ENCODE measurements around the gene WDFY3. TPM values are rescaled to one million over a fixed set of nuclear protein-coding genes. Genes with fewer than 3 reads are reported as not detected.

Gene WDFY3
- total RNA-seq, 1 donor from 2014 or later = 126 TPM

DNA sequence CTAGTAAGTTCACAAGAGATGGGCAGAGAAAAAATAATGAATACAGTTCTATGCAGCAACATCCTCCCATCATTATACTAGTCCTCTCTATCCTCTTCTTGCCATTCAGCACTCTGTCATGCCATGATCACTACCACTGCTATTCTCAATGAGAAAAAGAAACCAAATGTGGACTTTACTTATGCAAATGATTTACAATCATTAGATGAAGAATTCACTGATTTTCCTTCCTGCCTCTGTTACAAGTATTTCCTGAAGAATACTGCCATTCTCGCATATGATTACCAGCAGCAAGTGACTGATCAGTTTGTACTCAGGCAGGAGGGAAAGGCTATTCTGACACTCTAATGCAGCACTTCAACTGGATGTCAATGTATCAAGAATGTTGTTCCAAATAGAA lies 50.3 kb downstream of the WDFY3 start:
- Histone ChIP-seq H3K27ac (no peak overlapping the region), H3K4me3 (no peak overlapping the region), H3K36me3 (no peaks in the 10 kb centered on the region), H3K27me3 (no peaks in the 10 kb centered on the region), H3K9me3 (no peaks in the 10 kb centered on the region), H3K4me1 (peaks cover 35% of the 10 kb centered on the region)
- TF ChIP-seq, protein P1, sequence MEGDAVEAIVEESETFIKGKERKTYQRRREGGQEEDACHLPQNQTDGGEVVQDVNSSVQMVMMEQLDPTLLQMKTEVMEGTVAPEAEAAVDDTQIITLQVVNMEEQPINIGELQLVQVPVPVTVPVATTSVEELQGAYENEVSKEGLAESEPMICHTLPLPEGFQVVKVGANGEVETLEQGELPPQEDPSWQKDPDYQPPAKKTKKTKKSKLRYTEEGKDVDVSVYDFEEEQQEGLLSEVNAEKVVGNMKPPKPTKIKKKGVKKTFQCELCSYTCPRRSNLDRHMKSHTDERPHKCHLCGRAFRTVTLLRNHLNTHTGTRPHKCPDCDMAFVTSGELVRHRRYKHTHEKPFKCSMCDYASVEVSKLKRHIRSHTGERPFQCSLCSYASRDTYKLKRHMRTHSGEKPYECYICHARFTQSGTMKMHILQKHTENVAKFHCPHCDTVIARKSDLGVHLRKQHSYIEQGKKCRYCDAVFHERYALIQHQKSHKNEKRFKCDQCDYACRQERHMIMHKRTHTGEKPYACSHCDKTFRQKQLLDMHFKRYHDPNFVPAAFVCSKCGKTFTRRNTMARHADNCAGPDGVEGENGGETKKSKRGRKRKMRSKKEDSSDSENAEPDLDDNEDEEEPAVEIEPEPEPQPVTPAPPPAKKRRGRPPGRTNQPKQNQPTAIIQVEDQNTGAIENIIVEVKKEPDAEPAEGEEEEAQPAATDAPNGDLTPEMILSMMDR (IDR thresholded peaks at IDR 0.05) = no peak
- ATAC-seq (no peak), DNase-seq (no peak)
- intact Hi-C loops (cut with DNase I) = no loop called here

DNA sequence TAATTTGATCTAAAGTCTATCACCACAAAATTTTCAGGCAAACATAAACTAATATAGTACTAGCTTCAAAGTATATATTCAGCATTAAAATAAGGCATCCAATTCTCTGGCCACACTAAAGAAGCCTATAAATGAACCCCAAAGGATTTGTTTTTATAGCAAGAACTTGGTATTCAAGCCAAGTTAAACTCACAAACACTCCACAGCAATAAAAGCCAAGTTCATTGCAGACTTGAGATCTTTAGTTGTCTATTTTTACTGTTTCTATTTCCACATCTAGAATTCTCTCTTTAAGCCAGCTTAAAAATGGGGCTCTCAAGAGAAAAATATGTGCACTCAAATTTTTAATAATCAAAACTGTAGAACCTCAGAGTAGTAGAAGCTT lies 51.1 kb downstream of the WDFY3 start:
- Histone ChIP-seq H3K4me1 (peaks cover 29% of the 10 kb centered on the region), H3K9me3 (no peaks in the 10 kb centered on the region), H3K36me3 (no peaks in the 10 kb centered on the region), H3K27me3 (no peaks in the 10 kb centered on the region), H3K27ac (no peak overlapping the region), H3K4me3 (no peak overlapping the region)
- ATAC-seq (no peak), DNase-seq (no peak)
- intact Hi-C loops (cut with DNase I) = no loop called here
- TF ChIP-seq, protein P1 (IDR thresholded peaks at IDR 0.05) = no peak

DNA sequence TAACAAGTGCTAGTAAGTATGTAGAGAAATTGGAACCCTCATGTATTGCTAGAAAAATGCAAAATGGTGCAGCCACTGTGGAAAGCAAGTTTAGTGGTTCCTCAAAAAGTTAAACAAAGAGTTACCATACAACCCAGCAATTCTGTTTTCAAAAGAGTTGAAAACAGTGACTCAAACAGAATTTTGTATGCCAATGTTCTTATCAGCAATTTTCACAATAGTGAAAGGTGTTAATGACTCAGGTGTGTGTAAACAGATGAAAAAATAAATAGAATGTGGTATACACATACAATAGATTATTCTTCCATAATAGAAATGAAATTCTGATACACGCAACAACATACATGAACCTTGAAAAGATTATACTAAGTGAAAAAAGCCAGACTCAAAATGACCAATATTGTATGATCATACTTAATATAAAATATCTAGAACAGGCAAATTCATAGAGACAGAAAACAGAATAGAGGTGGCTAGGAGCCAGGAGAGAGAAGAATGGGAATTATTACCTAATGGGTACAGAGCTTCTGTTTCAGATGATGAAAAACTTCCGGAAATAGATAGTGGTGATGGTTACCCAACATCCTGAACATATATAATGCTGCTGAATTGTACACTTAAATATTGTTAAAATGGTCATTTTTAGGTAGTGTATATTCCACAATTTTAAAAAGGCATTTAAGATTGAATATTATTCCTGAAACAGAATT lies 51.6 kb downstream of the WDFY3 start:
- Histone ChIP-seq H3K27ac (no peak overlapping the region), H3K4me3 (no peak overlapping the region), H3K4me1 (peaks cover 25% of the 10 kb centered on the region), H3K36me3 (no peaks in the 10 kb centered on the region), H3K9me3 (no peaks in the 10 kb centered on the region), H3K27me3 (no peaks in the 10 kb centered on the region)
- DNase-seq (no peak), ATAC-seq (peak; percentile 44)
- intact Hi-C loops (cut with DNase I) = no loop called here
- TF ChIP-seq, protein P1 (IDR thresholded peaks at IDR 0.05) = no peak

DNA sequence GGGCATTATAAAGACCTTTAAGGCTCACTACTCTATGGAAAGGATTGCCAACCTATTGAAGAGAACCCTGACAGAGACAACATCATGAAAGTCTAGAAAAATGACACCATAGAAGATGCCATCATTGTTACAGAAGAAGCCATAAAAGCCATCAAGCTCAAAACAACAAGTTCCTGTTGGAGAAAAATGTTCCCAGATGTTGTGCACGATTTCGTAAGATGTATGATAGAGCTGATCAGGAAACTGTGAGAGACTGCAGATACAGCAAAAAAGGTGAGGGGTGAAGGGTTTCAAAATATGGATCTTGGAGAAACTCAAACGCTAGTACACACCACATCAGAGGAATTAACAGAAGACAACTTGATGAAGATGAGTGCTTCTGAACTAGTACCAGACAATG lies 53.3 kb downstream of the WDFY3 start:
- intact Hi-C loops (cut with DNase I) = no loop called here
- Histone ChIP-seq H3K27me3 (no peaks in the 10 kb centered on the region), H3K4me1 (peaks cover 25% of the 10 kb centered on the region), H3K4me3 (no peak overlapping the region), H3K9me3 (no peaks in the 10 kb centered on the region), H3K36me3 (no peaks in the 10 kb centered on the region), H3K27ac (no peak overlapping the region)
- TF ChIP-seq, protein P1 (IDR thresholded peaks at IDR 0.05) = no peak
- ATAC-seq (no peak), DNase-seq (no peak)

DNA sequence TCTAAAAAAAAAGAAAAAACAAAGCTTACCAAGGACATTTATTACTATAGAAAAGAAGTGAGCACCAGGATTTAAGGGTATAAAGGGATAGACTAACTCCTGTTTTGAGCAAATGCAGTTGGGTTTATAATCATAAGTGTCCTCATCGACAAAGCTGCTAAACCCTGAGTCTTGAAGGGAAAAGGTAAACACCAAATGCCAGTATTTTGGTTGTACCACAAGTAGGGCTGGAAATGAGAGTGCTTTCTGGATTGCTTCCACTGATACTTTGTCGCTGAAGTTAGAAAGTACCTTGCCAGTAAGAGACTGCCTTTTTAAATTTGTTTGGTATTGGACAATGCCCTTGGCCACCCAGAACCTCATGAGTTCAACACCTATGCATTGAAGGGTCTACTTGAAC lies 53.7 kb downstream of the WDFY3 start:
- DNase-seq (no peak), ATAC-seq (peak; percentile 45)
- Histone ChIP-seq H3K36me3 (no peaks in the 10 kb centered on the region), H3K4me1 (peaks cover 25% of the 10 kb centered on the region), H3K27me3 (no peaks in the 10 kb centered on the region), H3K9me3 (no peaks in the 10 kb centered on the region), H3K4me3 (no peak overlapping the region), H3K27ac (no peak overlapping the region)
- TF ChIP-seq, protein P1 (IDR thresholded peaks at IDR 0.05) = no peak
- intact Hi-C loops (cut with DNase I) = no loop called here

DNA sequence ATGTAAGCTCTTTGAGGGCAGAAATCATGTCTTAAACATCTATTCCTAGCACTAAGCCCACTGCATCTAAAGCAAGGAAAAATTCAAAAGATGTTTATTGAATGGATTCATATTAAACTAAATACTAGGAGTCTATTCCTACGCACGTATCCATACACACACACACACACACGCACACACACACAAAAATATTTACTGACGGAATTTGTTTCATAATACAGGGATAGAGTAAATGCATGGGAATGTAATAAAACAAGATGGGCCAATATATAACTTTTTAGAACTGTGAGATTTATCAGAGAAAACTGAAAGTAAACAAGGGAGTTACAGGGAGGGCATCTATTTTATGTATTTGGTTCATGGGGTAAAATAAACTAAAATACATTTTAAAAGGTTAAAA lies 57.6 kb downstream of the WDFY3 start:
- no peak overlapping the region for H3K27ac ChIP-seq
- H3K9me3 ChIP-seq = no peaks in the 10 kb centered on the region
- no peak for ATAC-seq
- DNase-seq = no peak
- TF ChIP-seq, protein P1 (IDR thresholded peaks at IDR 0.05) = no peak
- intact Hi-C loops (cut with DNase I) = no loop called here
- no peaks in the 10 kb centered on the region for H3K36me3 ChIP-seq
- peaks cover 4% of the 10 kb centered on the region for H3K4me1 ChIP-seq
- no peak overlapping the region for H3K4me3 ChIP-seq
- no peaks in the 10 kb centered on the region for H3K27me3 ChIP-seq
